Gastroesophageal sphincter (tissue), 3 donors: ENCODE data around the gene TAOK3.

Experiments
- CTCF ChIP-seq, 4 experiments: fragments of 200-600 bp in 2 of 4; fragments of 450-650 bp in 2 of 4; sonication (generic) in 1 of 4; IDR thresholded peaks; one replicate each; pipeline ENCODE4 v1.5.1; 2017 to 2019; ENCODE audit warnings: antibody characterized with exemption in 4 of 4, mild to moderate bottlenecking in 2 of 4, moderate library complexity in 2 of 4
- EP300 ChIP-seq: sonication (generic); formaldehyde crosslinking; IDR thresholded peaks from one replicate; pipeline ENCODE4 v1.6.1; 2017; ENCODE audit warnings: antibody characterized with exemption, mild to moderate bottlenecking
- POLR2A ChIP-seq, 2 donors: fragments of 450-650 bp; IDR thresholded peaks; one replicate each; pipeline ENCODE4 v1.6.1; 2017; ENCODE audit warnings: antibody characterized with exemption in 2 of 2, mild to moderate bottlenecking in 2 of 2, moderate library complexity in 1 of 2
- POLR2AphosphoS5 ChIP-seq: sonication (generic); formaldehyde crosslinking; IDR thresholded peaks from one replicate; pipeline ENCODE4 v1.6.1; 2017; ENCODE audit warnings: antibody characterized with exemption

GRCh38 chr12:118307069-118307954 is 65.4 kb downstream of the TAOK3 start:
- TF ChIP-seq POLR2A (IDR thresholded peaks at IDR 0.05) (no peak), CTCF (IDR thresholded peaks at IDR 0.05) (no peak), POLR2AphosphoS5 (no peak), EP300 (no peak)
